ENCODE data around the gene FES.

The FES gene

DNA sequence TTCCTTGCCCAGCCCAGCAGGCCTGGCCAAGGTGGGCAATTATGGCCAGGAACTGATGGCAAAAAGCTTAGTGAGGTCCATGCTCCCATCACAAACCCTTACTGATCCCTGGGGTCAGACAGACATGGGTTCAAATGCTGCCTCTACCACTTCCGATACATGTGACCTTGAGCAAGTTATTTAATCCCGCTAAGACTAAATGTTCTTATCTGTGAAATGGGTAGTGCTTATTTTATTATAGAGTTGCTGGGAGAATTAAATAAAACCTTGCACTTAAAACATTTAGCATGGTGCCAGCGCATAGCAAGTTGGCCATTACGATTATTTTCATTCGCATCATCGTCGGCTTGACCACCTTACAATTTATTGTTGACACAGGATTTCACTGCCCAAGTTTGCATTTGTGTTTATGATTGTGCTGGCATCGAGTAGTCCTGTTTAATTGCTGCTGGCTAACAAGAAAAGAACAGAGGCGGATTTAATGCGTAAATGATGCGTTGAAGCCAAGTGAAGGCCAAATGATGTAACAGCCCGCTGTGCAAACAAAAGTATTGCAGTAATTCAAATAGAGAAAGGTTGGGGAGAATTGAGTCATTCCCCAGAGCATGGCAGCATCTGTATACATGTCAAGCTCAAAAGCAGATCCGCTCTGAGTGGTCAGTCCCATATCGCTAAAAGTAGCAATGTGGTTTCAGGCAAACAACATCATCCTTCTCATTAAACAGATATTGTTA is 23.2 kb upstream of the FES start:
- no peaks in the 10 kb centered on the region for H3K9me3 ChIP-seq (ENCODE audit: low read length)
- no peak overlapping the region for H3K4me3 ChIP-seq (ENCODE audit: low read depth, low read length, poor library complexity, severe bottlenecking)
- no peaks in the 10 kb centered on the region for H3F3A ChIP-seq (ENCODE audit: insufficient read depth, low read length)
- no peak for TF ChIP-seq EZH2 (IDR thresholded peaks at IDR 0.05; ENCODE audit: borderline replicate concordance, low read length)
- TF ChIP-seq, protein P1, sequence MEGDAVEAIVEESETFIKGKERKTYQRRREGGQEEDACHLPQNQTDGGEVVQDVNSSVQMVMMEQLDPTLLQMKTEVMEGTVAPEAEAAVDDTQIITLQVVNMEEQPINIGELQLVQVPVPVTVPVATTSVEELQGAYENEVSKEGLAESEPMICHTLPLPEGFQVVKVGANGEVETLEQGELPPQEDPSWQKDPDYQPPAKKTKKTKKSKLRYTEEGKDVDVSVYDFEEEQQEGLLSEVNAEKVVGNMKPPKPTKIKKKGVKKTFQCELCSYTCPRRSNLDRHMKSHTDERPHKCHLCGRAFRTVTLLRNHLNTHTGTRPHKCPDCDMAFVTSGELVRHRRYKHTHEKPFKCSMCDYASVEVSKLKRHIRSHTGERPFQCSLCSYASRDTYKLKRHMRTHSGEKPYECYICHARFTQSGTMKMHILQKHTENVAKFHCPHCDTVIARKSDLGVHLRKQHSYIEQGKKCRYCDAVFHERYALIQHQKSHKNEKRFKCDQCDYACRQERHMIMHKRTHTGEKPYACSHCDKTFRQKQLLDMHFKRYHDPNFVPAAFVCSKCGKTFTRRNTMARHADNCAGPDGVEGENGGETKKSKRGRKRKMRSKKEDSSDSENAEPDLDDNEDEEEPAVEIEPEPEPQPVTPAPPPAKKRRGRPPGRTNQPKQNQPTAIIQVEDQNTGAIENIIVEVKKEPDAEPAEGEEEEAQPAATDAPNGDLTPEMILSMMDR (IDR thresholded peaks at IDR 0.05; ENCODE audit: low read length): no peak
- no peaks in the 10 kb centered on the region for H3K9me2 ChIP-seq (ENCODE audit: low read depth, low read length)
- no peak overlapping the region for H3K9ac ChIP-seq (ENCODE audit: low read length)
- no peaks in the 10 kb centered on the region for H4K20me1 ChIP-seq (ENCODE audit: insufficient read depth, low read length)
- no peak overlapping the region for H2AFZ ChIP-seq (ENCODE audit: low read length)
- H3K27me3 ChIP-seq (ENCODE audit: insufficient read depth, low read length): 0 out of 2 replicates have a peak, but pooled peaks cover 9% of the 10 kb centered on the region
- H3K36me3 ChIP-seq (ENCODE audit: insufficient read depth, low read length): no peaks in the 10 kb centered on the region
- H3K79me2 ChIP-seq (ENCODE audit: insufficient read depth, low read length): no peaks in the 10 kb centered on the region
- H3K4me2 ChIP-seq (ENCODE audit: low read length): no peak overlapping the region
- no peak overlapping the region for H3K27ac ChIP-seq (ENCODE audit: low read depth, low read length, poor library complexity, severe bottlenecking)
- H3K4me1 ChIP-seq (ENCODE audit: insufficient read depth, low read length, severe bottlenecking): peaks cover 10% of the 10 kb centered on the region

DNA sequence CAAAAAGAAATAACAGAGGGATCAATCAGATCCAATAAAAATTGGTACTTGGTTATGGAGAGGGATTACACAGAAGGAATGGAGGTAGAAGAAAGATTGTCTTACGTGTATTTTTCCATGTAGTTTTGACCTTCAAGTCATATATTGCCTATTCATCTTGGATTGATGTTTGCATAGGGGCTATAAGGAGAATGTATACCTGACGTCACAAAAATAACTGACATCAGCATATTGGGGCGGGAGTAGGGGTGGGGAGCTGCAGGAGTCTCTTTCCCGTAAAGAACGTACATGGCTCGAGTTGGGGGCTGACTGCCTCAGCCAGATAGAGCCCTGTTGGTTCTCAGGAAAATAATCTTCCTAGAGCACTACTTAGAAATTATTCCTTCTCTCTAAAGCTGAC is 21.8 kb upstream of the FES start:
- no peak overlapping the region for H3K4me3 ChIP-seq (ENCODE audit: low read depth, low read length, poor library complexity, severe bottlenecking)
- H2AFZ ChIP-seq (ENCODE audit: low read length): no peak overlapping the region
- H3K36me3 ChIP-seq (ENCODE audit: insufficient read depth, low read length): no peaks in the 10 kb centered on the region
- H3K9me2 ChIP-seq (ENCODE audit: low read depth, low read length): no peaks in the 10 kb centered on the region
- no peak overlapping the region for H3K27ac ChIP-seq (ENCODE audit: low read depth, low read length, poor library complexity, severe bottlenecking)
- no peak overlapping the region for H3K9ac ChIP-seq (ENCODE audit: low read length)
- H3K79me2 ChIP-seq (ENCODE audit: insufficient read depth, low read length): no peaks in the 10 kb centered on the region
- peaks cover under 1% of the 10 kb centered on the region for H3K4me1 ChIP-seq (ENCODE audit: insufficient read depth, low read length, severe bottlenecking)
- H3K9me3 ChIP-seq (ENCODE audit: low read length): no peaks in the 10 kb centered on the region
- H3F3A ChIP-seq (ENCODE audit: insufficient read depth, low read length): no peaks in the 10 kb centered on the region
- H3K27me3 ChIP-seq (ENCODE audit: insufficient read depth, low read length): 0 out of 2 replicates have a peak, but pooled peaks cover 9% of the 10 kb centered on the region
- no peak overlapping the region for H3K4me2 ChIP-seq (ENCODE audit: low read length)
- H4K20me1 ChIP-seq (ENCODE audit: insufficient read depth, low read length): no peaks in the 10 kb centered on the region
- no peak for TF ChIP-seq EZH2 (IDR thresholded peaks at IDR 0.05; ENCODE audit: borderline replicate concordance, low read length)
- TF ChIP-seq, protein P1 (IDR thresholded peaks at IDR 0.05; ENCODE audit: low read length): no peak

DNA sequence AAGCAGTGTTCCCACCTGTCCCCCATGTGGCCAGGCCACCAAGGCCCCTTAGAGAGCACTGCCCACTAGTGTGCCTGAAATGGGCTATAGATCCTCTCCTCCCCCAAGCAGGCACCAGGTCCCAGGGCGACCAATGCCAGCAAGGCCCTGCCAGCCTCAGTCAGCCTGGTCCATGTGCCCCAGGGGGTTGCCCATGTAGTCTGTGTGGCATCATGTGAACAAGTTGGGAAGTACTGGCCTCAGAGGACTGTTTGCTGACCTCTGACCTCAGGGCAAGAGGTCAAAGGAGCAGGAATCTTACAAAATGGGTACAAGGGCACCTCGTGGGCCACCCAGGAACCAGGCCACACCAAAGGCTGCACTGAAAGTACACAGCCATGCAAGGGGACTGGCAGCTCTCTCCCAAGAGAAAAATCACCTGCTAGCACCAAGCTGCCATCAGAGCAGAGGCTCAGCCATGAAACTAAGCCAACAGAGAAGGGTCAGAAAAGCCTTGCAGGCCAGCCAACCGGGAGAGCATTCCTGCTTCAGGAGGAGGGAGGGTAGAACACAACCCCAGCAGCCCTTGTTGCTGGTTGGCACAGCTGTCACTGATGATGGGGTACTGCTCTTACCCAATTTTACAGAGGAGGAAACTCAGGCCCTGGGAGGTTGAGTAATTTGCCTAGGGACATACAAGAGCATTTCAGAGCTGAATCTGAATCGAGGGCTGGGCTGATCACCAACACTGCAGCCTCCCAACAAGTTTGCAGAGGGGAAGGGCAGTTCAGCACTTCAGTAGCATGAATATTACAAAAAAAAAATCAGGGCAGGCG is 21.1 kb upstream of the FES start:
- H3K4me1 ChIP-seq (ENCODE audit: insufficient read depth, low read length, severe bottlenecking): no peaks in the 10 kb centered on the region
- no peak overlapping the region for H2AFZ ChIP-seq (ENCODE audit: low read length)
- H3K4me2 ChIP-seq (ENCODE audit: low read length): no peak overlapping the region
- H4K20me1 ChIP-seq (ENCODE audit: insufficient read depth, low read length): no peaks in the 10 kb centered on the region
- TF ChIP-seq, protein P1 (IDR thresholded peaks at IDR 0.05; ENCODE audit: low read length): no peak
- no peak for TF ChIP-seq EZH2 (IDR thresholded peaks at IDR 0.05; ENCODE audit: borderline replicate concordance, low read length)
- no peak overlapping the region for H3K27ac ChIP-seq (ENCODE audit: low read depth, low read length, poor library complexity, severe bottlenecking)
- 0 out of 2 replicates have a peak, but pooled peaks cover 9% of the 10 kb centered on the region for H3K27me3 ChIP-seq (ENCODE audit: insufficient read depth, low read length)
- no peaks in the 10 kb centered on the region for H3K9me2 ChIP-seq (ENCODE audit: low read depth, low read length)
- H3K9ac ChIP-seq (ENCODE audit: low read length): no peak overlapping the region
- no peaks in the 10 kb centered on the region for H3K9me3 ChIP-seq (ENCODE audit: low read length)
- no peaks in the 10 kb centered on the region for H3F3A ChIP-seq (ENCODE audit: insufficient read depth, low read length)
- H3K36me3 ChIP-seq (ENCODE audit: insufficient read depth, low read length): no peaks in the 10 kb centered on the region
- H3K79me2 ChIP-seq (ENCODE audit: insufficient read depth, low read length): no peaks in the 10 kb centered on the region
- no peak overlapping the region for H3K4me3 ChIP-seq (ENCODE audit: low read depth, low read length, poor library complexity, severe bottlenecking)

Measured in OCI-LY1 (cell line).